Measurements from ENCODE around the gene ASIP. TPM values are rescaled to one million over a fixed set of nuclear protein-coding genes. Genes with fewer than 3 reads are reported as not detected.
"Not testable (repeated sequence)": the region's sequence is repeated elsewhere in the genome, so short reads cannot be mapped to it uniquely, and the experiment has no call there.

The ASIP gene
- polyA plus RNA-seq, 1 donor (not counting 4 experiments of a cell fraction or from before 2014, with no cell fraction given): not detected

DNA sequence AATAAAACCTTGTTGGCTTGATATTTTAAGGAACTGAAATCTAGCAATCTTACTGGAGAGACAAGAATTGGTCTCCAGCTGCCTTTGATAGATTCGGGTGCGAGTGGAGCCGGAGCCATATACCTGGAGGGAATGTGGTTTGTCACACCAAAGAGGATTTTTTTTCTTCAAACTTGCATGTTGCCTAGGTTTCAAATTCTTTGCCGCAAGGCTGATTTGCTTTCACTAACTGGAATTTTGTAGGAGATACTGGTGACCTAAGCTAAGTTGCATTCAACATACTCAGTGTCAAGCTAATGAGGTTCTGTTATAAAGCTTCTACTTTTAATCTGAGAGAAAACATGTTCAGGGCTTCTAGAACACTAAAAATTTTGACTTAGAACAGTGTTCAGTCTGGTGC, 39.7 kb upstream of the ASIP start:
- H3K27ac ChIP-seq (ENCODE audit: control insufficient read depth, insufficient read depth, low read length): no peak overlapping the region
- no peaks in the 10 kb centered on the region for H3K4me1 ChIP-seq (ENCODE audit: control insufficient read depth, extremely low read depth, insufficient read depth, low read length)
- no peaks in the 10 kb centered on the region for H3K36me3 ChIP-seq (ENCODE audit: control insufficient read depth in 2 of 2, extremely low read depth in 1 of 2, insufficient read depth in 2 of 2, low read length in 2 of 2)
- dilution Hi-C loops (cut with MboI; ENCODE audit: extremely low pct_ligation_motif_present, low sequenced_read_pairs): no loop called here
- H2AFZ ChIP-seq (ENCODE audit: control insufficient read depth, low read length): no peak overlapping the region
- H3K9ac ChIP-seq (ENCODE audit: control insufficient read depth, extremely low read depth, insufficient read depth, low read length): no peak overlapping the region
- H4K20me1 ChIP-seq (ENCODE audit: control insufficient read depth, extremely low read depth, insufficient read depth, low read length): no peaks in the 10 kb centered on the region
- H3K79me2 ChIP-seq (ENCODE audit: control insufficient read depth, insufficient read depth, low read length): no peaks in the 10 kb centered on the region
- DNase-seq (ENCODE audit: low read depth, low spot score): no peak
- H3K4me2 ChIP-seq (ENCODE audit: control insufficient read depth, extremely low read depth, insufficient read depth, low read depth, low read length): no peak overlapping the region
- no peaks in the 10 kb centered on the region for H3K9me3 ChIP-seq (ENCODE audit: control insufficient read depth, low read depth, low read length)
- TF ChIP-seq, protein P1, sequence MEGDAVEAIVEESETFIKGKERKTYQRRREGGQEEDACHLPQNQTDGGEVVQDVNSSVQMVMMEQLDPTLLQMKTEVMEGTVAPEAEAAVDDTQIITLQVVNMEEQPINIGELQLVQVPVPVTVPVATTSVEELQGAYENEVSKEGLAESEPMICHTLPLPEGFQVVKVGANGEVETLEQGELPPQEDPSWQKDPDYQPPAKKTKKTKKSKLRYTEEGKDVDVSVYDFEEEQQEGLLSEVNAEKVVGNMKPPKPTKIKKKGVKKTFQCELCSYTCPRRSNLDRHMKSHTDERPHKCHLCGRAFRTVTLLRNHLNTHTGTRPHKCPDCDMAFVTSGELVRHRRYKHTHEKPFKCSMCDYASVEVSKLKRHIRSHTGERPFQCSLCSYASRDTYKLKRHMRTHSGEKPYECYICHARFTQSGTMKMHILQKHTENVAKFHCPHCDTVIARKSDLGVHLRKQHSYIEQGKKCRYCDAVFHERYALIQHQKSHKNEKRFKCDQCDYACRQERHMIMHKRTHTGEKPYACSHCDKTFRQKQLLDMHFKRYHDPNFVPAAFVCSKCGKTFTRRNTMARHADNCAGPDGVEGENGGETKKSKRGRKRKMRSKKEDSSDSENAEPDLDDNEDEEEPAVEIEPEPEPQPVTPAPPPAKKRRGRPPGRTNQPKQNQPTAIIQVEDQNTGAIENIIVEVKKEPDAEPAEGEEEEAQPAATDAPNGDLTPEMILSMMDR (optimal IDR thresholded peaks at IDR 0.05 in 1 of 3, IDR thresholded peaks at IDR 0.05 in 1 of 3, conservative IDR thresholded peaks at IDR 0.05 in 1 of 3; ENCODE audit: extremely low read depth in 1 of 3, insufficient read depth in 2 of 3, low read length in 3 of 3): no peak
- no peak for TF ChIP-seq EZH2 (IDR thresholded peaks at IDR 0.05; ENCODE audit: low read length)
- H3K9me1 ChIP-seq (ENCODE audit: control insufficient read depth, extremely low read depth, insufficient read depth, low read length): no peaks in the 10 kb centered on the region
- FAIRE-seq: no peak
- H3K27me3 ChIP-seq (ENCODE audit: control insufficient read depth, extremely low read depth, insufficient read depth, low read length): peaks cover 16% of the 10 kb centered on the region
- no peak overlapping the region for H3K4me3 ChIP-seq (ENCODE audit: control insufficient read depth in 2 of 3, extremely low read depth in 1 of 3, insufficient read depth in 2 of 3, low read depth in 1 of 3, low read length in 3 of 3)

DNA sequence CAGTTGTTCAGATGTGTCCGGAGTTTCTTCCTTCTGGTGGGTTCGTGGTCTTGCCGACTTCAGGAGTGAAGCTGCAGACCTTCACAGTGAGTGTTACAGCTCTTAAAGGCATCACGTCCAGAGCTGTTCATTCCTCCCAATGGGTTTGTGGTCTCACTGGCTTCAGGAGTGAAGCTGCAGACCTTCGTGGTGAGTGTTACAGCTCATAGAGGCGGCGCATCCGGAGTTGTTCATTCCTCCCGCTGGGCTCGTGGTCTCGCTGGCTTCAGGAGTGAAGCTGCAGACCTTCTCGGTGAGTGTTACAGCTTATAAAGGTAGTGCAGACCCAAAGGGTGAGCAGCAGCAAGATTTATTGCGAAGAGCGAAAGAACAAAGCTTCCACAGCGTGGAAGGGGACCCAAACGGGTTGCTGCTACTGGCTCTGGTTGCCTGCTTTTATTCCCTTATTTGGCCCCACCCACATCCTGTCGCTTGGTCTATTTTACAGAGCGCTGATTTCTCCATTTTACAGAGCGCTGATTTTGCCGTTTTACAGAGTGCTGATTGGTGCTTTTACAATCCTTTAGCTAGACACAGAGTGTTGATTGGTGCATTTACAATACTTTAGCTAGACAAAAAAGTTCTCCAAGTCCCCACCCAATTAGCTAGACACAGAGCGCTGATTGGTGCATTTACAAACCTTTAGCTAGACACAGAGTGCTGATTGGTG, 35.9 kb upstream of the ASIP start:
- H3K9me1 ChIP-seq (ENCODE audit: control insufficient read depth, extremely low read depth, insufficient read depth, low read length); H3K4me3 ChIP-seq (ENCODE audit: control insufficient read depth in 2 of 3, extremely low read depth in 1 of 3, insufficient read depth in 2 of 3, low read depth in 1 of 3, low read length in 3 of 3); H3K9me3 ChIP-seq (ENCODE audit: control insufficient read depth, low read depth, low read length); H2AFZ ChIP-seq (ENCODE audit: control insufficient read depth, low read length); H3K4me1 ChIP-seq (ENCODE audit: control insufficient read depth, extremely low read depth, insufficient read depth, low read length); H3K79me2 ChIP-seq (ENCODE audit: control insufficient read depth, insufficient read depth, low read length); DNase-seq (ENCODE audit: low read depth, low spot score); dilution Hi-C loops (cut with MboI; ENCODE audit: extremely low pct_ligation_motif_present, low sequenced_read_pairs); H4K20me1 ChIP-seq (ENCODE audit: control insufficient read depth, extremely low read depth, insufficient read depth, low read length); FAIRE-seq; H3K9ac ChIP-seq (ENCODE audit: control insufficient read depth, extremely low read depth, insufficient read depth, low read length); H3K36me3 ChIP-seq (ENCODE audit: control insufficient read depth in 2 of 2, extremely low read depth in 1 of 2, insufficient read depth in 2 of 2, low read length in 2 of 2); H3K4me2 ChIP-seq (ENCODE audit: control insufficient read depth, extremely low read depth, insufficient read depth, low read depth, low read length); H3K27ac ChIP-seq (ENCODE audit: control insufficient read depth, insufficient read depth, low read length): not testable (repeated sequence)
- H3K27me3 ChIP-seq (ENCODE audit: control insufficient read depth, extremely low read depth, insufficient read depth, low read length): peaks cover 16% of the 10 kb centered on the region

GRCh38 chr20:34209111-34209510, 32.1 kb upstream of the ASIP start:
- Histone ChIP-seq H4K20me1 (ENCODE audit: control insufficient read depth, extremely low read depth, insufficient read depth, low read length) (no peaks in the 10 kb centered on the region), H2AFZ (ENCODE audit: control insufficient read depth, low read length) (no peak overlapping the region), H3K36me3 (ENCODE audit: control insufficient read depth in 2 of 2, extremely low read depth in 1 of 2, insufficient read depth in 2 of 2, low read length in 2 of 2) (no peaks in the 10 kb centered on the region), H3K27ac (ENCODE audit: control insufficient read depth, insufficient read depth, low read length) (no peak overlapping the region), H3K4me3 (ENCODE audit: control insufficient read depth in 2 of 3, extremely low read depth in 1 of 3, insufficient read depth in 2 of 3, low read depth in 1 of 3, low read length in 3 of 3) (no peak overlapping the region), H3K27me3 (ENCODE audit: control insufficient read depth, extremely low read depth, insufficient read depth, low read length) (no peaks in the 10 kb centered on the region), H3K9me1 (ENCODE audit: control insufficient read depth, extremely low read depth, insufficient read depth, low read length) (no peaks in the 10 kb centered on the region), H3K4me1 (ENCODE audit: control insufficient read depth, extremely low read depth, insufficient read depth, low read length) (no peaks in the 10 kb centered on the region), H3K4me2 (ENCODE audit: control insufficient read depth, extremely low read depth, insufficient read depth, low read depth, low read length) (no peak overlapping the region), H3K9ac (ENCODE audit: control insufficient read depth, extremely low read depth, insufficient read depth, low read length) (no peak overlapping the region), H3K9me3 (ENCODE audit: control insufficient read depth, low read depth, low read length) (no peaks in the 10 kb centered on the region), H3K79me2 (ENCODE audit: control insufficient read depth, insufficient read depth, low read length) (no peaks in the 10 kb centered on the region)
- dilution Hi-C loops (cut with MboI; ENCODE audit: extremely low pct_ligation_motif_present, low sequenced_read_pairs): no loop called here
- DNase-seq (ENCODE audit: low read depth, low spot score): no peak
- FAIRE-seq: no peak
- TF ChIP-seq, protein P1 (optimal IDR thresholded peaks at IDR 0.05 in 1 of 3, IDR thresholded peaks at IDR 0.05 in 1 of 3, conservative IDR thresholded peaks at IDR 0.05 in 1 of 3; ENCODE audit: extremely low read depth in 1 of 3, insufficient read depth in 2 of 3, low read length in 3 of 3): no peak
- no peak for TF ChIP-seq EZH2 (IDR thresholded peaks at IDR 0.05; ENCODE audit: low read length)

Data from keratinocyte (primary cell).